HEK293 (cell line): ENCODE data around the gene MIGA1.

Source experiments
- CTCF ChIA-PET: fragments of 350-600 bp; formaldehyde crosslinking; extraction: SDS; loops from one replicate; lab custom pipeline; 2021; ENCODE audit warnings: antibody characterized with exemption; lab: Yijun Ruan, JAX
- POLR2A ChIA-PET: fragments of 300-600 bp; formaldehyde crosslinking; extraction: SDS; loops from one replicate; lab custom pipeline; 2020; ENCODE audit warnings: antibody characterized with exemption, inconsistent platforms; lab: Yijun Ruan, JAX
- H3K27ac ChIP-seq: fragments of 200-500 bp; sonication (Bioruptor generic); 2 replicates; pipeline ENCODE4 v1.5.1; 2014; ENCODE audit warnings: low read depth, low read length, control low read depth, inconsistent platforms; ENCODE audit errors: extremely low read depth
- H3K36me3 ChIP-seq, 2 experiments: fragments of 200-500 bp in 1 of 2; sonication (Bioruptor generic) in 1 of 2; 1 replicate in 1 of 2; 2 replicates in 1 of 2; pipeline ENCODE4 v1.5.1; 2014 to 2017; ENCODE audit warnings: inconsistent platforms in 2 of 2, low read length in 2 of 2; ENCODE audit not compliant: control insufficient read depth in 2 of 2, insufficient read depth in 1 of 2
- H3K4me1 ChIP-seq: fragments of 200-500 bp; sonication (Bioruptor generic); 2 replicates; pipeline ENCODE4 v1.5.1; 2014; ENCODE audit warnings: mild to moderate bottlenecking, low read length, inconsistent platforms; ENCODE audit not compliant: control insufficient read depth, insufficient read depth
- H3K4me3 ChIP-seq: 2 replicates; pipeline ENCODE4 v1.5.1; 2011; ENCODE audit warnings: low read depth, mild to moderate bottlenecking, control low read depth, low read length, moderate library complexity
- H3K9me3 ChIP-seq: fragments of 200-500 bp; sonication (Bioruptor generic); 2 replicates; pipeline ENCODE4 v1.5.1; 2014; ENCODE audit warnings: low read depth, low read length, inconsistent platforms; ENCODE audit not compliant: control insufficient read depth, insufficient read depth
- GLI4 ChIP-seq: fragments of 450-650 bp; formaldehyde crosslinking; IDR thresholded peaks from 2 replicates; pipeline ENCODE4 v1.5.1; 2016; ENCODE audit warnings: missing biosample characterization, missing genetic modification characterization
- REPIN1 ChIP-seq: fragments of 450-650 bp; formaldehyde crosslinking; IDR thresholded peaks from 2 replicates; pipeline ENCODE4 v1.5.1; 2017; ENCODE audit warnings: missing biosample characterization, missing genetic modification characterization, low read depth
- SP2 ChIP-seq: fragments of 450-650 bp; formaldehyde crosslinking; IDR thresholded peaks from 2 replicates; pipeline ENCODE4 v1.5.1; 2016; ENCODE audit warnings: missing biosample characterization, missing genetic modification characterization
- ZBTB48 ChIP-seq: fragments of 450-650 bp; formaldehyde crosslinking; IDR thresholded peaks from 2 replicates; pipeline ENCODE4 v1.5.1; 2016; ENCODE audit warnings: missing biosample characterization, missing genetic modification characterization
- ZBTB49 ChIP-seq: fragments of 450-650 bp; formaldehyde crosslinking; IDR thresholded peaks from 2 replicates; pipeline ENCODE4 v1.5.1; 2016; ENCODE audit warnings: missing biosample characterization, missing genetic modification characterization, low read depth
- ZFP3 ChIP-seq: fragments of 450-650 bp; formaldehyde crosslinking; IDR thresholded peaks from 2 replicates; pipeline ENCODE4 v1.5.1; 2016; ENCODE audit warnings: low read depth, missing biosample characterization, missing genetic modification characterization
- ZNF148 ChIP-seq: fragments of 450-650 bp; formaldehyde crosslinking; IDR thresholded peaks from 2 replicates; pipeline ENCODE4 v1.5.0; 2017; ENCODE audit warnings: missing biosample characterization, missing genetic modification characterization, borderline replicate concordance
- ZNF211 ChIP-seq: fragments of 450-650 bp; formaldehyde crosslinking; IDR thresholded peaks from 2 replicates; pipeline ENCODE4 v1.5.1; 2016; ENCODE audit warnings: low read depth, missing biosample characterization, missing genetic modification characterization
- ZNF266 ChIP-seq: fragments of 450-650 bp; formaldehyde crosslinking; IDR thresholded peaks from 2 replicates; pipeline ENCODE4 v1.5.1; 2016; ENCODE audit warnings: missing biosample characterization, missing genetic modification characterization, low read depth
- ZNF311 ChIP-seq: fragments of 450-650 bp; formaldehyde crosslinking; IDR thresholded peaks from 2 replicates; pipeline ENCODE4 v1.5.1; 2017; ENCODE audit warnings: missing biosample characterization, missing genetic modification characterization, borderline replicate concordance
- ZNF324 ChIP-seq: fragments of 450-650 bp; formaldehyde crosslinking; IDR thresholded peaks from 2 replicates; pipeline ENCODE4 v1.5.1; 2016; ENCODE audit warnings: missing biosample characterization, missing genetic modification characterization
- ZNF366 ChIP-seq: fragments of 450-650 bp; formaldehyde crosslinking; conservative IDR thresholded peaks from 2 replicates; pipeline ENCODE4 v1.5.1; 2016; ENCODE audit warnings: missing biosample characterization, missing genetic modification characterization
- ZNF391 ChIP-seq: fragments of 450-650 bp; formaldehyde crosslinking; IDR thresholded peaks from 2 replicates; pipeline ENCODE4 v1.5.1; 2016; ENCODE audit warnings: low read depth, missing biosample characterization, missing genetic modification characterization, borderline replicate concordance
- ZNF433 ChIP-seq: fragments of 450-650 bp; formaldehyde crosslinking; IDR thresholded peaks from 2 replicates; pipeline ENCODE4 v1.5.1; 2016; ENCODE audit warnings: missing biosample characterization, missing genetic modification characterization, low read depth
- ZNF510 ChIP-seq: fragments of 450-650 bp; formaldehyde crosslinking; IDR thresholded peaks from 2 replicates; pipeline ENCODE4 v1.5.1; 2018; ENCODE audit warnings: mild to moderate bottlenecking, missing genetic modification characterization, missing biosample characterization; ENCODE audit not compliant: insufficient replicate concordance
- ZNF530 ChIP-seq: fragments of 450-650 bp; formaldehyde crosslinking; IDR thresholded peaks from 2 replicates; pipeline ENCODE4 v1.5.1; 2016; ENCODE audit warnings: low read depth, missing biosample characterization, missing genetic modification characterization
- ZNF645 ChIP-seq: fragments of 450-650 bp; formaldehyde crosslinking; IDR thresholded peaks from 2 replicates; pipeline ENCODE4; 2016; ENCODE audit warnings: missing biosample characterization, missing genetic modification characterization
- ZNF76 ChIP-seq: fragments of 450-650 bp; formaldehyde crosslinking; IDR thresholded peaks from 2 replicates; pipeline ENCODE4; 2016; ENCODE audit warnings: low read depth, missing biosample characterization, missing genetic modification characterization, borderline replicate concordance
- ZNF792 ChIP-seq: fragments of 450-650 bp; formaldehyde crosslinking; IDR thresholded peaks from 2 replicates; pipeline ENCODE4 v1.5.1; 2016; ENCODE audit warnings: missing biosample characterization, missing genetic modification characterization
- TF ChIP-seq, protein P1 (sequence below): fragments of 450-650 bp; formaldehyde crosslinking; IDR thresholded peaks from 2 replicates; pipeline ENCODE4 v1.5.1; 2016; ENCODE audit warnings: missing biosample characterization, missing genetic modification characterization
- TF ChIP-seq, protein P2 (sequence below): fragments of 450-650 bp; formaldehyde crosslinking; IDR thresholded peaks from 2 replicates; pipeline ENCODE4 v1.5.1; 2017; ENCODE audit warnings: missing biosample characterization, missing genetic modification characterization

Gene MIGA1

DNA sequence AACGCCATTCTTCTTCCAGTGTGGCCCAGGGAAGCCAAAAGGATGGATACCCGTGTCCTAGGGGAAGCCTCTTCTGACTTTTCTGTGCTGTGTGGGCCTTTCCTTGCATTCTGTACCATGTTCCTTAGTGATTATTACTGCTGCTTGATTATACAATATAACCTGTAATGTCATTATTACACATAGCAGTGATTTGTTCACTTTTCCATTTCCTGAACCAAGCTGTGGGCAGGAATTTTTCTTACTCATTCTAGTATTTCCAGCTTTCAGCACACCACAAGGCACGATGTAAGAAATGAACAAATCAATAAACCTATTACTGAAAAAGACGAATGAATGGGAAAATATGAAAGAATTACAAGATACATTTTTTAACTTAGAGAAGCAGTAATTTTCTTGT, 11.4 kb upstream of the MIGA1 start:
- ChIA-PET CTCF (interaction anchor here (0.5 to 1.1 kb wide), 3 partner anchors 11 to 132 kb away, joined by 3 read pairs; partner anchors contain the start of gene MIGA1), POLR2A (interaction anchor here (0.6 kb wide), 1 partner anchor 84 kb away, joined by 3 read pairs; no protein-coding TSS in a partner anchor)

GRCh38 chr1:77776007-77776700, 3.3 kb upstream of the MIGA1 start:
- ChIA-PET CTCF (interaction anchor here (0.6 kb wide), 1 partner anchor 85 kb away, joined by 3 read pairs; no protein-coding TSS in a partner anchor), POLR2A (no interaction called here)
- H3K4me1 ChIP-seq: 0 out of 2 replicates have a peak, but pooled peaks cover 2% of the 10 kb centered on the region
- H3K9me3 ChIP-seq: no peaks in the 10 kb centered on the region
- H3K36me3 ChIP-seq: no peaks in the 10 kb centered on the region
- no peak overlapping the region for H3K27ac ChIP-seq
- TF ChIP-seq, protein P1, sequence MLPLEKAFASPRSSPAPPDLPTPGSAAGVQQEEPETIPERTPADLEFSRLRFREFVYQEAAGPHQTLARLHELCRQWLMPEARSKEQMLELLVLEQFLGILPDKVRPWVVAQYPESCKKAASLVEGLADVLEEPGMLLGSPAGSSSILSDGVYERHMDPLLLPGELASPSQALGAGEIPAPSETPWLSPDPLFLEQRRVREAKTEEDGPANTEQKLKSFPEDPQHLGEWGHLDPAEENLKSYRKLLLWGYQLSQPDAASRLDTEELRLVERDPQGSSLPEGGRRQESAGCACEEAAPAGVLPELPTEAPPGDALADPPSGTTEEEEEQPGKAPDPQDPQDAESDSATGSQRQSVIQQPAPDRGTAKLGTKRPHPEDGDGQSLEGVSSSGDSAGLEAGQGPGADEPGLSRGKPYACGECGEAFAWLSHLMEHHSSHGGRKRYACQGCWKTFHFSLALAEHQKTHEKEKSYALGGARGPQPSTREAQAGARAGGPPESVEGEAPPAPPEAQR (tag by site-specific recombination): no peak
- TF ChIP-seq ZNF391 (tag by site-specific recombination): no peak
- peak; percentile 72; the same call in 1 of the 2 replicates for TF ChIP-seq ZNF366
- TF ChIP-seq ZNF324 (tag by site-specific recombination): no peak
- no peak overlapping the region for H3K4me3 ChIP-seq

More for the DNA sequence above, 11.4 kb upstream of the MIGA1 start:
- Histone ChIP-seq H3K4me1 (no peaks in the 10 kb centered on the region), H3K9me3 (no peaks in the 10 kb centered on the region), H3K4me3 (no peak overlapping the region)
- TF ChIP-seq ZNF433 (tag by site-specific recombination) (no peak), ZNF530 (tag by site-specific recombination) (no peak), ZNF645 (no peak), ZNF211 (tag by site-specific recombination) (no peak), ZNF510 (tag by site-specific recombination) (no peak), ZFP3 (no peak), ZBTB48 (tag by site-specific recombination) (no peak), ZNF792 (no peak), ZNF311 (no peak), SP2 (tag by site-specific recombination) (no peak)
- TF ChIP-seq, all 188 proteins: peak for 0
- H3K36me3 ChIP-seq: no peaks in the 10 kb centered on the region
- H3K27ac ChIP-seq: no peak overlapping the region

DNA sequence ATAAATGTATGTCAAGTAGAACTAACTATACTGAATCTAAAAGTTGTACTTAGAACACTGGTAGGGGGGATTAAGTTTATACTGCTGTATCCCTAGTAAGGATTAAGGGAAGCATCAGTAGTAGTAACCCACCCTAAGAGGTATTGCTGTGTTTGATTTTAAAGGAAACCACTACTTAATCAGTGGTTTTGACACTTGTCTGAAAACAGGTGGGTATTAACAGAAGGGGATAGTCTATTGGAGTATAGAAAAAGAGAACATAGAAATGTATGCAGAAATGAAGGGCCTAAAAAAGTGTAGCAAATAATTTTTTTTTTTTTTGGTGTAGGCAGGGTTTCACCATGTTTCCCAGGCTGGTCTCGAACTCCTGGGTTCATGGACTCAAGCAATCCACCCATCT, 2.2 kb downstream of the MIGA1 start:
- CTCF ChIA-PET: no interaction called here
- POLR2A ChIA-PET: no interaction called here
- TF ChIP-seq, protein P2, sequence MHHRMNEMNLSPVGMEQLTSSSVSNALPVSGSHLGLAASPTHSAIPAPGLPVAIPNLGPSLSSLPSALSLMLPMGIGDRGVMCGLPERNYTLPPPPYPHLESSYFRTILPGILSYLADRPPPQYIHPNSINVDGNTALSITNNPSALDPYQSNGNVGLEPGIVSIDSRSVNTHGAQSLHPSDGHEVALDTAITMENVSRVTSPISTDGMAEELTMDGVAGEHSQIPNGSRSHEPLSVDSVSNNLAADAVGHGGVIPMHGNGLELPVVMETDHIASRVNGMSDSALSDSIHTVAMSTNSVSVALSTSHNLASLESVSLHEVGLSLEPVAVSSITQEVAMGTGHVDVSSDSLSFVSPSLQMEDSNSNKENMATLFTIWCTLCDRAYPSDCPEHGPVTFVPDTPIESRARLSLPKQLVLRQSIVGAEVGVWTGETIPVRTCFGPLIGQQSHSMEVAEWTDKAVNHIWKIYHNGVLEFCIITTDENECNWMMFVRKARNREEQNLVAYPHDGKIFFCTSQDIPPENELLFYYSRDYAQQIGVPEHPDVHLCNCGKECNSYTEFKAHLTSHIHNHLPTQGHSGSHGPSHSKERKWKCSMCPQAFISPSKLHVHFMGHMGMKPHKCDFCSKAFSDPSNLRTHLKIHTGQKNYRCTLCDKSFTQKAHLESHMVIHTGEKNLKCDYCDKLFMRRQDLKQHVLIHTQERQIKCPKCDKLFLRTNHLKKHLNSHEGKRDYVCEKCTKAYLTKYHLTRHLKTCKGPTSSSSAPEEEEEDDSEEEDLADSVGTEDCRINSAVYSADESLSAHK (tag by site-specific recombination): no peak
- TF ChIP-seq ZNF266 (tag by site-specific recombination) (no peak), GLI4 (tag by site-specific recombination) (no peak), ZNF76 (tag by site-specific recombination) (no peak), ZNF148 (no peak), ZBTB49 (tag by site-specific recombination) (no peak), ZBTB48 (tag by site-specific recombination) (no peak), REPIN1 (tag by site-specific recombination) (no peak)

More for the DNA sequence above, 2.2 kb downstream of the MIGA1 start:
- H3K27ac ChIP-seq: no peak overlapping the region
- 0 out of 2 replicates have a peak, but pooled peaks cover 7% of the 10 kb centered on the region for H3K4me1 ChIP-seq
- no peak overlapping the region for H3K4me3 ChIP-seq
- H3K36me3 ChIP-seq: peaks cover 7 to 32% of the 10 kb centered on the region in 2 experiments
- no peaks in the 10 kb centered on the region for H3K9me3 ChIP-seq
